Measurements from ENCODE around the gene DENND4A. TPM values are rescaled to one million over a fixed set of nuclear protein-coding genes. Genes with fewer than 3 reads are reported as not detected.

The DENND4A gene
- total and polyA plus RNA-seq, 2 of the 4 experiments (the other 2 are of a cell fraction), result 4.1 to 17.7 TPM

- H3K27me3 ChIP-seq (ENCODE audit: control insufficient read depth, insufficient read depth, low read length), result no peaks in the 10 kb centered on the region
- no peak overlapping the region for H2AK5ac ChIP-seq (ENCODE audit: low read depth, low read length)
- CTCF ChIA-PET, result no interaction called here
- no peak overlapping the region for H4K5ac ChIP-seq (ENCODE audit: low read depth, low read length)
- TF ChIP-seq BHLHE40 (IDR thresholded peaks at IDR 0.05; ENCODE audit: low read depth, low read length) (no peak), SMC3 (IDR thresholded peaks at IDR 0.05; ENCODE audit: low read depth, low read length) (no peak), CTCF (conservative IDR thresholded peaks at IDR 0.05; ENCODE audit: low read depth, low read length) (no peak), FOS (IDR thresholded peaks at IDR 0.05; ENCODE audit: low read depth, low read length) (no peak), POLR2A (IDR thresholded peaks at IDR 0.05; ENCODE audit: low read depth, low read length) (no peak), MAFK (IDR thresholded peaks at IDR 0.05; ENCODE audit: low read depth, low read length) (no peak), RAD21 (IDR thresholded peaks at IDR 0.05; ENCODE audit: low read length) (no peak), USF2 (IDR thresholded peaks at IDR 0.05; ENCODE audit: low read depth, low read length) (no peak), MXI1 (IDR thresholded peaks at IDR 0.05; ENCODE audit: borderline replicate concordance, low read depth, low read length) (no peak), CEBPB (IDR thresholded peaks at IDR 0.05; ENCODE audit: low read depth, low read length) (no peak), RFX5 (IDR thresholded peaks at IDR 0.05; ENCODE audit: low read depth, low read length) (no peak), NFE2L2 (IDR thresholded peaks at IDR 0.05; ENCODE audit: low read depth, low read length) (no peak), RCOR1 (IDR thresholded peaks at IDR 0.05; ENCODE audit: insufficient replicate concordance, low read length) (no peak), CHD1 (IDR thresholded peaks at IDR 0.05; ENCODE audit: low read depth, low read length) (no peak)
- peaks cover 17% of the 10 kb centered on the region for H3K4me1 ChIP-seq (ENCODE audit: control insufficient read depth, insufficient read depth, low read length)
- H2BK120ac ChIP-seq (ENCODE audit: low read depth, low read length), result no peak overlapping the region
- H3K4me3 ChIP-seq (ENCODE audit: insufficient read depth, low read depth, low read length), result no peak overlapping the region
- no peak overlapping the region for H2AK9ac ChIP-seq (replicated peaks; ENCODE audit: low read depth, low read length, poor library complexity)
- H3K4me2 ChIP-seq (ENCODE audit: low read depth, low read length), result no peak overlapping the region
- H3K9me1 ChIP-seq (ENCODE audit: insufficient read depth, low read length), result peaks cover 17% of the 10 kb centered on the region
- H3K56ac ChIP-seq (ENCODE audit: extremely low read depth, insufficient read depth, low read length), result no peak overlapping the region
- intact Hi-C loops (cut with micrococcal nuclease), result no loop called here
- WGBS, 2 experiments (ENCODE audit: extremely low coverage in 2 of 2, insufficient read length in 1 of 2), result no CpG with 5 or more reads among the region's 1 CpG
- no peak overlapping the region for H2BK5ac ChIP-seq (ENCODE audit: low read depth, low read length, poor library complexity, severe bottlenecking)
- H3K27ac ChIP-seq (ENCODE audit: insufficient read depth, low read length), result no peak overlapping the region
- in situ Hi-C loops (cut with MboI; ENCODE audit: low sequenced_read_pairs), result no loop called here
- dilution Hi-C loops (cut with HindIII; ENCODE audit: low sequenced_read_pairs, unreplicated experiment), result no loop called here
- no peak overlapping the region for H2AFZ ChIP-seq (replicated peaks; ENCODE audit: low read length, poor library complexity)
- H2BK15ac ChIP-seq (ENCODE audit: low read depth, low read length), result no peak overlapping the region
- no peaks in the 10 kb centered on the region for H4K20me1 ChIP-seq (ENCODE audit: insufficient read depth, low read length)
- POLR2A ChIA-PET (ENCODE audit: unreplicated experiment), result no interaction called here
- H3K9ac ChIP-seq (ENCODE audit: low read depth, low read length), result no peak overlapping the region
- no peak overlapping the region for H3K23ac ChIP-seq (ENCODE audit: low read depth, low read length)
- peak; percentile 25; the same call in 1 of the 2 replicates for ATAC-seq (ENCODE audit: low read depth)
- H3K18ac ChIP-seq (ENCODE audit: low read depth, low read length), result no peak overlapping the region
- no peaks in the 10 kb centered on the region for H3K79me1 ChIP-seq (ENCODE audit: low read depth in 1 of 2, low read length in 2 of 2)
- 0 out of 2 replicates have a peak overlapping the region, but pooled peaks have one; percentile 60 for H3K14ac ChIP-seq (replicated peaks; ENCODE audit: low read depth, low read length)
- H4K91ac ChIP-seq (ENCODE audit: insufficient read depth, low read depth, low read length), result no peak overlapping the region
- H2BK20ac ChIP-seq (ENCODE audit: low read depth, low read length), result no peak overlapping the region
- peak; percentile 13 for DNase-seq
- no peak overlapping the region for H3K4ac ChIP-seq (ENCODE audit: low read depth, low read length)
- peaks cover 13% of the 10 kb centered on the region for H3K36me3 ChIP-seq (ENCODE audit: control insufficient read depth, insufficient read depth, low read length)
- H4K8ac ChIP-seq (ENCODE audit: low read depth in 2 of 2, low read length in 2 of 2), result no peak overlapping the region
- TSS peak; percentile 58 for BruUV-seq (replicated peaks)
- H3K9me3 ChIP-seq (ENCODE audit: control insufficient read depth, insufficient read depth, low read length), result no peaks in the 10 kb centered on the region
Observed at GRCh38 chr15:65655026-65655425, 137.1 kb downstream of the DENND4A start.
